NCI-H2107 treated with DMSO at 0.1 percent for 48 hours (cell line): ENCODE data around the gene KRTDAP.

Source experiments
- DNase-seq: peaks from one replicate; lab custom pipeline; 2025; ENCODE audit not compliant: unreplicated experiment; lab: John Stamatoyannopoulos, UW

The KRTDAP gene

GRCh38 chr19:35513628-35514281 is 23.5 kb upstream of the KRTDAP start, which contains the start of gene DMKN:
Gene DMKN (minus strand): TSS chr19:35513649. CDS start chr19:35513475, 174 bp downstream.
- DNase-seq: no peak

- DNase-seq: no peak
Measured at GRCh38 chr19:35512831-35513627, 22.8 kb upstream of the KRTDAP start.

- DNase-seq: no peak
Measured at GRCh38 chr19:35511337-35511736, 21.1 kb upstream of the KRTDAP start.

- DNase-seq: no peak
Measured at GRCh38 chr19:35510626-35510964, 20.3 kb upstream of the KRTDAP start.

- peak; percentile 19 for DNase-seq
Measured at GRCh38 chr19:35509861-35510625, 19.8 kb upstream of the KRTDAP start.

GRCh38 chr19:35509018-35509652 is 18.9 kb upstream of the KRTDAP start:
- DNase-seq: no peak

- DNase-seq: no peak
Measured at GRCh38 chr19:35508129-35508528, 17.9 kb upstream of the KRTDAP start.

- no peak for DNase-seq
Measured at GRCh38 chr19:35507561-35507960, 17.3 kb upstream of the KRTDAP start.

GRCh38 chr19:35506011-35506410 is 15.7 kb upstream of the KRTDAP start:
- DNase-seq: no peak

- no peak for DNase-seq
Measured at GRCh38 chr19:35502751-35503150, 12.5 kb upstream of the KRTDAP start.

- DNase-seq: no peak
Measured at GRCh38 chr19:35501684-35502083, 11.4 kb upstream of the KRTDAP start.

GRCh38 chr19:35500611-35501010 is 10.3 kb upstream of the KRTDAP start:
- no peak for DNase-seq

GRCh38 chr19:35498984-35499527 is 8.8 kb upstream of the KRTDAP start:
- no peak for DNase-seq

- DNase-seq: no peak
Measured at GRCh38 chr19:35498220-35498619, 8.0 kb upstream of the KRTDAP start.

GRCh38 chr19:35497406-35497805 is 7.1 kb upstream of the KRTDAP start:
- no peak for DNase-seq

GRCh38 chr19:35495107-35496064 is 5.1 kb upstream of the KRTDAP start:
- no peak for DNase-seq

- DNase-seq: no peak
Measured at GRCh38 chr19:35493971-35494370, 3.7 kb upstream of the KRTDAP start.

GRCh38 chr19:35491836-35492360 is 1.6 kb upstream of the KRTDAP start:
- DNase-seq: no peak

GRCh38 chr19:35488677-35489076 is 1.6 kb downstream of the KRTDAP start:
- no peak for DNase-seq
